ENCODE measurements around the gene OR51V1.

Gene OR51V1

GRCh38 chr11:5242933-5243815 lies 42.7 kb upstream of the OR51V1 start:
- H3K4me3 ChIP-seq (ENCODE audit: control insufficient read depth, low read depth, low read length) = no peak overlapping the region
- DNase-seq (ENCODE audit: low read depth) = peak; percentile 4
- no peak for TF ChIP-seq CTCF (conservative IDR thresholded peaks at IDR 0.05; ENCODE audit: control insufficient read depth, insufficient read depth, low read depth, low read length)

GRCh38 chr11:5242208-5242607 lies 41.7 kb upstream of the OR51V1 start:
- TF ChIP-seq CTCF (conservative IDR thresholded peaks at IDR 0.05; ENCODE audit: control insufficient read depth, insufficient read depth, low read depth, low read length) = no peak

DNA sequence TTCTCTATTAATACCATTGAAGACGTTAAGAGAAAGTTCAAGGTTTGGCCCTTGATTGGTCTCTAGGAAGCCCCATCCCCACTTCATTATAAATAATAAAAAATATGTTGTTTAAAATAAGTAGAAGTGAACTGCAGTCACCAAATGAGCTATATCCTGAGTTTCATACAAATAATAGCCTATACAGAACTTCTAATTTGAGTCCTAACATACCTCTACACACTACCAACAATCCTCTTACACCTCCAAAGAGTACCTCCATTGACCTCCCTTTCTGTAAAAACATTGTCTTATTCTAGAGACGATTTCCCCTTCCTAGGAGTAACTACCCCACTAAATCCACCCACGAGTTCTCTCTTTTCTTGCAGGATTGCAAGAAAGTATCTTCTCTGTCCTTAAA lies 41.0 kb upstream of the OR51V1 start:
- H3K4me3 ChIP-seq (ENCODE audit: control insufficient read depth, low read depth, low read length) = no peak overlapping the region
- no peak for DNase-seq (ENCODE audit: low read depth)
- no peak for TF ChIP-seq CTCF (conservative IDR thresholded peaks at IDR 0.05; ENCODE audit: control insufficient read depth, insufficient read depth, low read depth, low read length)

More at GRCh38 chr11:5242208-5242607, 41.7 kb upstream of the OR51V1 start:
- no peak overlapping the region for H3K4me3 ChIP-seq (ENCODE audit: control insufficient read depth, low read depth, low read length)
- no peak for DNase-seq (ENCODE audit: low read depth)

DNA sequence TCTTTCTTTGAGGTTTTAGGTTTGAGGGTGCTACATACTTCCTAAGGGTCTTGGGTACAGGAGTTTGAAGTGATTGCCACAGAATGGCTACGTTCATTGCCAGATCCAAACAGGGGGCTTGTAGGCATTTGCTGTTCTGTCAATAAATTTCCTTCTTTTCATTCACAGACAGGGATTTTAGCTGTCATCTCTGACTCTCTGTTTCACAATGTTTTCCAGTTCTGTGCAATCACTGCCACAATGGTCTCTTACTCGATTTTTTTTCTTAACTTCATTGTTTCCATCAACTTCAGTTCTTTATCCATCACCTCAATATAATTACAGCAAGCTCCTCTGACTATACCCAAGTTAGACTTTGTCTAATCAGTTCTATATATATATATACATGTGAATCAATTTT lies 40.0 kb upstream of the OR51V1 start:
- DNase-seq (ENCODE audit: low read depth) = no peak
- no peak for TF ChIP-seq CTCF (conservative IDR thresholded peaks at IDR 0.05; ENCODE audit: control insufficient read depth, insufficient read depth, low read depth, low read length)
- H3K4me3 ChIP-seq (ENCODE audit: control insufficient read depth, low read depth, low read length) = no peak overlapping the region

DNA sequence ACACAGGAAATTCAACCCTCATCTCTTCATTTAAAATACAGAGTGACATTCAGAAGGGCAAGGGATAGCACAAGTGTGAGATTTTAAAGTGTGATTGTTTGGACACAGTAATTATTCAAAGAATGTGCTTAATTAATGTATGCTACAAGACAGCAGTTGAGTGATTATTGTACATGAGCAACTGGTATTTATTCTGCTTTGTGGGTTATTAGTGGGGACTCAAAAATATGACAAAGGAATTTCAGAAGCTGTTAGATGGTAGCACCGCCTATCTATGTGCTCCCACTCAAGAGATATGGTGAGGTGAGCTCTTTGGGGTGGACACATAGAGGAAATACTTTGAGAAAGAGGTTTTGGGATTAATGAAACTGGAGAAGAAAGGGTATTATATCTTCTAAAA lies 39.6 kb upstream of the OR51V1 start:
- no peak for DNase-seq (ENCODE audit: low read depth)
- TF ChIP-seq CTCF (conservative IDR thresholded peaks at IDR 0.05; ENCODE audit: control insufficient read depth, insufficient read depth, low read depth, low read length) = no peak
- no peak overlapping the region for H3K4me3 ChIP-seq (ENCODE audit: control insufficient read depth, low read depth, low read length)

GRCh38 chr11:5239046-5239445 lies 38.6 kb upstream of the OR51V1 start:
- DNase-seq (ENCODE audit: low read depth) = no peak
- no peak for TF ChIP-seq CTCF (conservative IDR thresholded peaks at IDR 0.05; ENCODE audit: control insufficient read depth, insufficient read depth, low read depth, low read length)
- H3K4me3 ChIP-seq (ENCODE audit: control insufficient read depth, low read depth, low read length) = no peak overlapping the region
